IMR-90 (cell line): ENCODE results near the gene ST6GALNAC4. TPM values are rescaled to one million over a fixed set of nuclear protein-coding genes. Genes with fewer than 3 reads are reported as not detected.

ENCODE experiments used
- ATAC-seq: fragments of 200-7000 bp; cut with Tn5 transposase; 2 replicates; pipeline ENCODE4 v1.9.1; 2020; ENCODE audit warnings: low read depth, mild to moderate bottlenecking, moderate library complexity
- BruUV-seq: library from RNA; stranded (reverse); fragments of 400-500 nt; replicated peaks from 2 replicates; lab custom pipeline; 2021; lab: Mats Ljungman, UMichigan
- CTCF ChIA-PET: fragments of 300-600 bp; formaldehyde crosslinking; extraction: SDS; loops from one replicate; lab custom pipeline; 2021; ENCODE audit warnings: antibody characterized with exemption; lab: Yijun Ruan, JAX
- POLR2A ChIA-PET: fragments of 300-600 bp; sonication (Branson Sonifier 250); formaldehyde crosslinking; loops from one replicate; lab custom pipeline; 2022; ENCODE audit warnings: antibody characterized with exemption; ENCODE audit not compliant: unreplicated experiment; lab: Charles Lee
- DNase-seq: peaks from one replicate; pipeline ENCODE4 v3.0.0; 2013
- H2AFZ ChIP-seq: replicated peaks from 2 replicates; pipeline ENCODE3; 2013; ENCODE audit warnings: low read length, mild to moderate bottlenecking; ENCODE audit not compliant: poor library complexity
- H2AK5ac ChIP-seq: 2 replicates; pipeline ENCODE4 v1.6.1; 2013; ENCODE audit warnings: low read depth, low read length, inconsistent platforms
- H2AK9ac ChIP-seq: replicated peaks from 2 replicates; pipeline ENCODE3; 2013; ENCODE audit warnings: mild to moderate bottlenecking, low read depth, low read length, moderate library complexity; ENCODE audit not compliant: poor library complexity
- H2BK120ac ChIP-seq: 2 replicates; pipeline ENCODE4 v1.6.1; 2013; ENCODE audit warnings: low read depth, low read length, inconsistent platforms
- H2BK15ac ChIP-seq: 3 replicates; pipeline ENCODE4 v1.6.1; 2013; ENCODE audit warnings: low read depth, low read length, inconsistent platforms
- H2BK20ac ChIP-seq: 2 replicates; pipeline ENCODE4 v1.6.1; 2013; ENCODE audit warnings: low read depth, mild to moderate bottlenecking, inconsistent platforms, low read length, moderate library complexity
- H2BK5ac ChIP-seq: 2 replicates; pipeline ENCODE4 v1.6.1; 2013; ENCODE audit warnings: mild to moderate bottlenecking, low read depth, low read length, inconsistent platforms; ENCODE audit not compliant: poor library complexity, severe bottlenecking
- H3K14ac ChIP-seq: replicated peaks from 2 replicates; pipeline ENCODE4 v1.6.1; 2013; ENCODE audit warnings: low read depth, low read length, inconsistent platforms
- H3K18ac ChIP-seq: 2 replicates; pipeline ENCODE4 v1.6.1; 2013; ENCODE audit warnings: low read depth, low read length, control low read depth
- H3K23ac ChIP-seq: 2 replicates; pipeline ENCODE4 v1.6.1; 2013; ENCODE audit warnings: low read depth, low read length, inconsistent platforms
- H3K27ac ChIP-seq: 2 replicates; pipeline ENCODE4 v1.5.1; 2013; ENCODE audit warnings: mild to moderate bottlenecking, control low read depth, low read length; ENCODE audit not compliant: insufficient read depth
- H3K27me3 ChIP-seq: 2 replicates; pipeline ENCODE4 v1.6.1; 2013; ENCODE audit warnings: low read length; ENCODE audit not compliant: control insufficient read depth, insufficient read depth
- H3K36me3 ChIP-seq: 2 replicates; pipeline ENCODE4 v1.6.1; 2013; ENCODE audit warnings: low read length, mixed read lengths; ENCODE audit not compliant: control insufficient read depth, insufficient read depth
- H3K4ac ChIP-seq: 2 replicates; pipeline ENCODE4 v1.6.1; 2013; ENCODE audit warnings: low read depth, low read length, inconsistent platforms
- H3K4me1 ChIP-seq: 2 replicates; pipeline ENCODE4 v1.6.1; 2013; ENCODE audit warnings: low read length, mixed read lengths; ENCODE audit not compliant: control insufficient read depth, insufficient read depth
- H3K4me2 ChIP-seq: 2 replicates; pipeline ENCODE4 v1.6.1; 2013; ENCODE audit warnings: low read depth, mild to moderate bottlenecking, control low read depth, low read length, moderate library complexity
- H3K4me3 ChIP-seq: 2 replicates; pipeline ENCODE4 v1.5.1; 2013; ENCODE audit warnings: low read depth, mild to moderate bottlenecking, control low read depth, low read length, moderate library complexity; ENCODE audit not compliant: insufficient read depth
- H3K56ac ChIP-seq: 2 replicates; pipeline ENCODE4 v1.6.1; 2013; ENCODE audit warnings: low read length, inconsistent platforms; ENCODE audit not compliant: insufficient read depth; ENCODE audit errors: extremely low read depth
- H3K79me1 ChIP-seq, 2 experiments: 2 replicates each; pipeline ENCODE4 v1.6.1; 2013; ENCODE audit warnings: low read length in 2 of 2, inconsistent platforms in 1 of 2, low read depth in 1 of 2
- H3K9ac ChIP-seq: 2 replicates; pipeline ENCODE4 v1.6.1; 2013; ENCODE audit warnings: low read depth, low read length, control low read depth
- H3K9me1 ChIP-seq: 2 replicates; pipeline ENCODE4 v1.6.1; 2013; ENCODE audit warnings: low read length, inconsistent platforms; ENCODE audit not compliant: insufficient read depth
- H3K9me3 ChIP-seq: 2 replicates; pipeline ENCODE4 v1.6.1; 2013; ENCODE audit warnings: low read length; ENCODE audit not compliant: control insufficient read depth, insufficient read depth
- H4K20me1 ChIP-seq: 2 replicates; pipeline ENCODE4 v1.6.1; 2013; ENCODE audit warnings: low read length, inconsistent platforms; ENCODE audit not compliant: insufficient read depth
- H4K5ac ChIP-seq: 2 replicates; pipeline ENCODE4 v1.6.1; 2013; ENCODE audit warnings: mild to moderate bottlenecking, low read depth, low read length, control low read depth
- H4K8ac ChIP-seq, 2 experiments: 2 replicates each; pipeline ENCODE4 v1.6.1; 2013; ENCODE audit warnings: low read depth in 2 of 2, low read length in 2 of 2, control low read depth in 1 of 2, inconsistent platforms in 1 of 2
- H4K91ac ChIP-seq: 2 replicates; pipeline ENCODE4 v1.6.1; 2013; ENCODE audit warnings: low read depth, low read length, inconsistent platforms; ENCODE audit not compliant: insufficient read depth
- BHLHE40 ChIP-seq: fragments of 150-350 bp; IDR thresholded peaks from 2 replicates; pipeline ENCODE4 v1.6.1; 2016; ENCODE audit warnings: mild to moderate bottlenecking, low read depth, low read length
- CEBPB ChIP-seq: IDR thresholded peaks from 2 replicates; pipeline ENCODE4 v1.6.1; 2012; ENCODE audit warnings: low read depth, low read length, improper control_type of control experiment
- CHD1 ChIP-seq: IDR thresholded peaks from 2 replicates; pipeline ENCODE4 v1.6.1; 2012; ENCODE audit warnings: low read depth, low read length, improper control_type of control experiment
- NFE2L2 ChIP-seq: fragments of 150-350 bp; IDR thresholded peaks from 2 replicates; pipeline ENCODE4 v1.6.1; 2016; ENCODE audit warnings: low read depth, mild to moderate bottlenecking, low read length
- RAD21 ChIP-seq: IDR thresholded peaks from 2 replicates; pipeline ENCODE4 v1.6.1; 2012; ENCODE audit warnings: low read length, improper control_type of control experiment
- WGBS, 2 experiments: methylation state at CpG; one replicate each; pipeline versions ENCODE4 v1.1.5 to v1.1.7; 2013; ENCODE audit warnings: missing lambda C conversion rate in 2 of 2; ENCODE audit not compliant: insufficient read length in 1 of 2; ENCODE audit errors: extremely low coverage in 2 of 2; 5-methylcytosine and 5-hydroxymethylcytosine counted together
- dilution Hi-C: fragments of 300-500 bp; cut with HindIII; formaldehyde crosslinking; loops from one replicate; pipeline ENCODE4 v1.14.3; 2018; ENCODE audit warnings: low sequenced_read_pairs; ENCODE audit not compliant: unreplicated experiment
- in situ Hi-C: fragments of 300-500 bp; cut with MboI; formaldehyde crosslinking; loops from 3 replicates; pipeline ENCODE4 v1.14.3; 2019; ENCODE audit warnings: low sequenced_read_pairs, inconsistent platforms, mixed read lengths
- intact Hi-C: fragments of 100-400 bp; cut with micrococcal nuclease; formaldehyde crosslinking; loops from 2 replicates; pipeline ENCODE4 v1.10.0; 2022
- polyA plus RNA-seq, 3 experiments: library from polyadenylated mRNA; depleted of rRNA; stranded (reverse); fragments of >200 nt; gene quantifications; 2 replicates each; pipeline ENCODE4 v1.2.3, GENCODE V29; 2012; ENCODE audit warnings: low replicate concordance in 1 of 3
- total RNA-seq: library from RNA; depleted of rRNA; stranded (reverse); fragments of >200 nt; gene quantifications from 2 replicates; pipeline ENCODE4 v1.2.3, GENCODE V29; 2012
- TF ChIP-seq, protein P1 (sequence below): fragments of 150-350 bp; IDR thresholded peaks from 2 replicates; pipeline ENCODE4 v1.6.1; 2017; ENCODE audit warnings: mild to moderate bottlenecking, antibody characterized with exemption, low read length, low read depth

Gene ST6GALNAC4
- total and polyA plus RNA-seq, 2 of the 4 experiments (the other 2 are of a cell fraction), result 12.5 to 32.9 TPM

DNA sequence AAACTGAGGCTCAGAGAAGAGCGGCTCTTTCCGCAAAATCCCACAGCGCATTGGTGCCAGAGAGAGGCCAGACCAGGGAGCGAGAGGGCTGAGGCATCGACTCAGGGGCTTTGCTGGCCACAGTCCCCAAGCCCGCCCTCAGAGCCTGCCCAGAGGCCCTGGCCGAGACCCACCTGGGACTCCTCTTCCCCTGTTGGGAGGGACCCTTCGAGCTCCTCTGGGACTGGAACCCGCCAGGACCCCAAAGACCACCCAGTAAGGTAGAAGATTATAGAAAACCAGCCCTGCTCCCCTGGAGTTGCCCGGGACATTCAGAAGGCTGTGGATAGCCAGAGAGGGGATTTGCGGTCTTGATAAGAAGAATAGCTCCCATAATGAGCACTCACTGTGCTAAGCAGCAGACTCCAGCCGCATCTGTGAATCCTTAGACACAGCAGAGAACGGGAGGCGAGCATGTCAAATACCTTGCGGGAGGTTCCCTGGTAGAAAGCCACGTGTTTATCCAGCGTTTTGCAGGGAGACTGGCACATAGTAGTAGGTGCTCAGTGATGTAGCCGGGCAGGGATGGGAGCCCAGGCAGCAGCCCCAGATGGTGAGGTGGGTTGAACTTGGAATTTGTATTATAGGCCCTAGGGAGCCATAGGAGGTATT, 38.7 kb downstream of the ST6GALNAC4 start:
- DNase-seq (no peak), ATAC-seq (peak; percentile 7)
- Histone ChIP-seq H3K9ac (peak overlapping the region; percentile 67), H2AK9ac (peak overlapping the region; percentile 15), H2BK15ac (peak overlapping the region; percentile 78; the same call in 1 of the 3 replicates), H2AFZ (peak overlapping the region; percentile 96), H2BK20ac (no peak overlapping the region), H3K4ac (peak overlapping the region; percentile 90), H3K4me2 (peak overlapping the region; percentile 99), H3K79me1 (peaks cover 20 to 34% of the 10 kb centered on the region in 2 experiments; a peak in 3 of 4 replicates), H4K91ac (peak overlapping the region; percentile 85), H3K4me3 (peak overlapping the region; percentile 62), H3K56ac (peak overlapping the region; percentile 33; the same call in 1 of the 2 replicates), H3K9me1 (no peaks in the 10 kb centered on the region), H3K36me3 (peaks cover 5% of the 10 kb centered on the region), H3K4me1 (peaks cover 24% of the 10 kb centered on the region), H2BK5ac (no peak overlapping the region), H4K20me1 (0 out of 2 replicates have a peak, but pooled peaks cover 3% of the 10 kb centered on the region), H4K5ac (no peak overlapping the region), H3K14ac (peak overlapping the region; percentile 49), H2AK5ac (peak overlapping the region; percentile 13; the same call in 1 of the 2 replicates), H3K18ac (peak overlapping the region; percentile 44; the same call in 1 of the 2 replicates), H3K27me3 (no peaks in the 10 kb centered on the region), H3K9me3 (no peaks in the 10 kb centered on the region), H3K27ac (peak overlapping the region; percentile 50), H4K8ac (peak overlapping the region; percentile 91 to 97; a peak in 3 of 4 replicates), H2BK120ac (peak overlapping the region; percentile 72), H3K23ac (peak overlapping the region; percentile 76; the same call in 1 of the 2 replicates)
- no TSS peak for BruUV-seq
- WGBS, 2 experiments, result 40% methylated on average over 9 of the region's 18 CpGs; no CpG with 5 or more reads in 1 of the 2 experiments
- POLR2A ChIA-PET, result no interaction called here
- CTCF ChIA-PET, result no interaction called here
- dilution Hi-C loops, result no loop called here
- intact Hi-C loops, result no loop called here
- in situ Hi-C loops, result no loop called here
- TF ChIP-seq NFE2L2 (no peak), CHD1 (no peak), BHLHE40 (no peak), RAD21 (no peak), CEBPB (no peak)
- TF ChIP-seq, protein P1, sequence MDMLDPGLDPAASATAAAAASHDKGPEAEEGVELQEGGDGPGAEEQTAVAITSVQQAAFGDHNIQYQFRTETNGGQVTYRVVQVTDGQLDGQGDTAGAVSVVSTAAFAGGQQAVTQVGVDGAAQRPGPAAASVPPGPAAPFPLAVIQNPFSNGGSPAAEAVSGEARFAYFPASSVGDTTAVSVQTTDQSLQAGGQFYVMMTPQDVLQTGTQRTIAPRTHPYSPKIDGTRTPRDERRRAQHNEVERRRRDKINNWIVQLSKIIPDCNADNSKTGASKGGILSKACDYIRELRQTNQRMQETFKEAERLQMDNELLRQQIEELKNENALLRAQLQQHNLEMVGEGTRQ, result no peak
